DMS 273 (cell line): ENCODE measurements around the gene OR1L8.

Experiments
- DNase-seq: peaks from one replicate; lab custom pipeline; 2025; ENCODE audit not compliant: unreplicated experiment; lab: John Stamatoyannopoulos, UW

OR1L8 gene

GRCh38 chr9:122518226-122518625 is 65.0 kb downstream of the OR1L8 start:
- DNase-seq = no peak
